ENCODE measurements around the gene N4BP2L1.

DNA sequence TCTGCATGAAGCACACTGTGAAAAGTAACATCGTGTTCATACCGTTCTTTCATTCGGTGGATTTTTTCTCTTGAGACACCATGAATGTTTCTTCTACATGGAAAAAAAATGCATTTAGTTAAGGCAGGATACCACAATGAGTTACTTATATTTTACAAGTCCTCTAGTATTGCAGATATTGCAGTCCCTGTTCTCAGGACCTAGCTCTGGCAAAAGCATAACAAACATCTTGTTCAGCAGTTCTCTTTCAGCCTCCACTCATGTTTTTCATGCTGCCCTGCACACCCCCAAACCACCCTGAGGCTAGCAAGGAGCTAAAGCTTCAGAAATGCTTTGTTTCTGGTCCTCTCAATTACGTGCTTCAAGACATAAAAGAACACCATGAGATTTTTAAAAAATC lies 24.8 kb downstream of the N4BP2L1 start:
- TF ChIP-seq, protein P1, sequence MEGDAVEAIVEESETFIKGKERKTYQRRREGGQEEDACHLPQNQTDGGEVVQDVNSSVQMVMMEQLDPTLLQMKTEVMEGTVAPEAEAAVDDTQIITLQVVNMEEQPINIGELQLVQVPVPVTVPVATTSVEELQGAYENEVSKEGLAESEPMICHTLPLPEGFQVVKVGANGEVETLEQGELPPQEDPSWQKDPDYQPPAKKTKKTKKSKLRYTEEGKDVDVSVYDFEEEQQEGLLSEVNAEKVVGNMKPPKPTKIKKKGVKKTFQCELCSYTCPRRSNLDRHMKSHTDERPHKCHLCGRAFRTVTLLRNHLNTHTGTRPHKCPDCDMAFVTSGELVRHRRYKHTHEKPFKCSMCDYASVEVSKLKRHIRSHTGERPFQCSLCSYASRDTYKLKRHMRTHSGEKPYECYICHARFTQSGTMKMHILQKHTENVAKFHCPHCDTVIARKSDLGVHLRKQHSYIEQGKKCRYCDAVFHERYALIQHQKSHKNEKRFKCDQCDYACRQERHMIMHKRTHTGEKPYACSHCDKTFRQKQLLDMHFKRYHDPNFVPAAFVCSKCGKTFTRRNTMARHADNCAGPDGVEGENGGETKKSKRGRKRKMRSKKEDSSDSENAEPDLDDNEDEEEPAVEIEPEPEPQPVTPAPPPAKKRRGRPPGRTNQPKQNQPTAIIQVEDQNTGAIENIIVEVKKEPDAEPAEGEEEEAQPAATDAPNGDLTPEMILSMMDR (IDR thresholded peaks at IDR 0.05; ENCODE audit: low read depth, low read length, missing input control) = no peak
- TF ChIP-seq, protein P2, sequence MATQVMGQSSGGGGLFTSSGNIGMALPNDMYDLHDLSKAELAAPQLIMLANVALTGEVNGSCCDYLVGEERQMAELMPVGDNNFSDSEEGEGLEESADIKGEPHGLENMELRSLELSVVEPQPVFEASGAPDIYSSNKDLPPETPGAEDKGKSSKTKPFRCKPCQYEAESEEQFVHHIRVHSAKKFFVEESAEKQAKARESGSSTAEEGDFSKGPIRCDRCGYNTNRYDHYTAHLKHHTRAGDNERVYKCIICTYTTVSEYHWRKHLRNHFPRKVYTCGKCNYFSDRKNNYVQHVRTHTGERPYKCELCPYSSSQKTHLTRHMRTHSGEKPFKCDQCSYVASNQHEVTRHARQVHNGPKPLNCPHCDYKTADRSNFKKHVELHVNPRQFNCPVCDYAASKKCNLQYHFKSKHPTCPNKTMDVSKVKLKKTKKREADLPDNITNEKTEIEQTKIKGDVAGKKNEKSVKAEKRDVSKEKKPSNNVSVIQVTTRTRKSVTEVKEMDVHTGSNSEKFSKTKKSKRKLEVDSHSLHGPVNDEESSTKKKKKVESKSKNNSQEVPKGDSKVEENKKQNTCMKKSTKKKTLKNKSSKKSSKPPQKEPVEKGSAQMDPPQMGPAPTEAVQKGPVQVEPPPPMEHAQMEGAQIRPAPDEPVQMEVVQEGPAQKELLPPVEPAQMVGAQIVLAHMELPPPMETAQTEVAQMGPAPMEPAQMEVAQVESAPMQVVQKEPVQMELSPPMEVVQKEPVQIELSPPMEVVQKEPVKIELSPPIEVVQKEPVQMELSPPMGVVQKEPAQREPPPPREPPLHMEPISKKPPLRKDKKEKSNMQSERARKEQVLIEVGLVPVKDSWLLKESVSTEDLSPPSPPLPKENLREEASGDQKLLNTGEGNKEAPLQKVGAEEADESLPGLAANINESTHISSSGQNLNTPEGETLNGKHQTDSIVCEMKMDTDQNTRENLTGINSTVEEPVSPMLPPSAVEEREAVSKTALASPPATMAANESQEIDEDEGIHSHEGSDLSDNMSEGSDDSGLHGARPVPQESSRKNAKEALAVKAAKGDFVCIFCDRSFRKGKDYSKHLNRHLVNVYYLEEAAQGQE (IDR thresholded peaks at IDR 0.05) = no peak
- TF ChIP-seq YY1 (IDR thresholded peaks at IDR 0.05) (no peak), JUND (IDR thresholded peaks at IDR 0.05) (no peak), SP1 (IDR thresholded peaks at IDR 0.05) (no peak), TAF1 (conservative IDR thresholded peaks at IDR 0.05) (no peak), RAD21 (IDR thresholded peaks at IDR 0.05) (no peak), RXRA (IDR thresholded peaks at IDR 0.05) (no peak), EGR1 (IDR thresholded peaks at IDR 0.05; ENCODE audit: low read depth in 2 of 2) (no peak), GABPA (IDR thresholded peaks at IDR 0.05 in 1 of 2, conservative IDR thresholded peaks at IDR 0.05 in 1 of 2) (no peak), NR2F2 (IDR thresholded peaks at IDR 0.05) (no peak), HNF4A (conservative IDR thresholded peaks at IDR 0.05) (no peak)
